ENCODE results near the gene MBOAT1.

GRCh38 chr6:20188630-20189075 is 23.6 kb downstream of the MBOAT1 start:
- TF ChIP-seq CTCF (IDR thresholded peaks at IDR 0.05) (no peak), POLR2AphosphoS5 (IDR thresholded peaks at IDR 0.05; ENCODE audit: insufficient read depth in 1 of 2, low read depth in 1 of 2) (no peak)
